Subcutaneous adipose tissue (tissue), 4 donors: ENCODE results near the gene PIGR. TPM values are rescaled to one million over a fixed set of nuclear protein-coding genes. Genes with fewer than 3 reads are reported as not detected.

ENCODE experiments used
- CTCF ChIP-seq: fragments of 450-650 bp; IDR thresholded peaks from one replicate; pipeline ENCODE4 v1.5.1; 2016; ENCODE audit warnings: low read depth, mild to moderate bottlenecking, control low read depth, antibody characterized with exemption, moderate library complexity
- total RNA-seq, 4 donors: library from RNA; depleted of rRNA; stranded (reverse); fragments of >200 nt; gene quantifications; one replicate each; pipeline ENCODE4 v1.1.0, GENCODE V29; 2016

Gene PIGR
- total RNA-seq, 4 donors from 2014 or later, result 0.22 to 2.4 (median 0.61) TPM

GRCh38 chr1:206924592-206925105 lies 21.6 kb downstream of the PIGR start:
- TF ChIP-seq CTCF, result no peak

GRCh38 chr1:206923009-206923960 lies 23.0 kb downstream of the PIGR start:
- no peak for TF ChIP-seq CTCF

GRCh38 chr1:206922524-206922923 lies 23.7 kb downstream of the PIGR start:
- TF ChIP-seq CTCF, result no peak

- no peak for TF ChIP-seq CTCF
Observed at GRCh38 chr1:206921772-206922265, 24.4 kb downstream of the PIGR start, which contains the start of gene FCMR. FCMR (minus strand) TSS chr1:206921941; CDS start chr1:206921854, 87 bp downstream.

GRCh38 chr1:206918076-206918475 lies 28.2 kb downstream of the PIGR start:
- TF ChIP-seq CTCF, result no peak

GRCh38 chr1:206916000-206916709 lies 30.1 kb downstream of the PIGR start:
- TF ChIP-seq CTCF, result no peak
